PC-3 (cell line): ENCODE data around the gene COL6A6. TPM values are rescaled to one million over a fixed set of nuclear protein-coding genes. Genes with fewer than 3 reads are reported as not detected.
"Not testable (repeated sequence)": the region's sequence is repeated elsewhere in the genome, so short reads cannot be mapped to it uniquely, and the experiment has no call there.

Source experiments
- ATAC-seq: fragments of 200-7000 bp; cut with Tn5 transposase; 2 replicates; pipeline ENCODE4 v1.9.1; 2020; ENCODE audit warnings: mild to moderate bottlenecking, moderate library complexity
- BruUV-seq: library from RNA; stranded (reverse); fragments of 400-500 nt; replicated peaks from 2 replicates; lab custom pipeline; 2021; lab: Mats Ljungman, UMichigan
- CTCF ChIA-PET: fragments of 300-600 bp; sonication (Branson Sonifier 250); formaldehyde crosslinking; loops from one replicate; lab custom pipeline; 2022; ENCODE audit warnings: antibody characterized with exemption; lab: Charles Lee
- POLR2A ChIA-PET: fragments of 300-600 bp; sonication (Branson Sonifier 250); formaldehyde crosslinking; loops from one replicate; lab custom pipeline; 2022; ENCODE audit warnings: antibody characterized with exemption; ENCODE audit not compliant: unreplicated experiment; lab: Charles Lee
- DNase-seq: peaks from one replicate; pipeline ENCODE4 v3.0.0-alpha.2; 2015
- H2AFZ ChIP-seq: fragments of 300-600 bp; sonication (generic); 2 replicates; pipeline ENCODE4 v1.6.0; 2016; ENCODE audit warnings: antibody characterized with exemption, low read length
- H3F3A ChIP-seq: fragments of 300-600 bp; sonication (generic); one replicate; pipeline ENCODE4 v1.6.0; 2017; ENCODE audit warnings: antibody characterized with exemption, low read length, control low read depth, mild to moderate bottlenecking; ENCODE audit not compliant: unreplicated experiment
- H3K27ac ChIP-seq: fragments of 300-600 bp; sonication (generic); 2 replicates; pipeline ENCODE4 v1.5.1; 2016; ENCODE audit warnings: mild to moderate bottlenecking, low read length
- H3K27me3 ChIP-seq: fragments of 300-600 bp; sonication (generic); 2 replicates; pipeline ENCODE4 v1.6.1; 2016; ENCODE audit warnings: low read length, mixed read lengths
- H3K36me3 ChIP-seq: fragments of 300-600 bp; sonication (generic); 2 replicates; pipeline ENCODE4 v1.6.1; 2016; ENCODE audit warnings: low read depth, mixed run types, low read length, mixed read lengths
- H3K4me1 ChIP-seq: fragments of 300-600 bp; sonication (generic); 2 replicates; pipeline ENCODE4 v1.5.1; 2016; ENCODE audit warnings: low read length; ENCODE audit not compliant: insufficient read depth
- H3K4me2 ChIP-seq: fragments of 300-600 bp; sonication (generic); 2 replicates; pipeline ENCODE4 v1.6.0; 2016; ENCODE audit warnings: low read length
- H3K4me3 ChIP-seq: fragments of 300-600 bp; sonication (generic); 2 replicates; pipeline ENCODE4 v1.5.1; 2016; ENCODE audit warnings: mild to moderate bottlenecking, low read length, mixed read lengths
- H3K79me2 ChIP-seq: fragments of 300-600 bp; sonication (generic); 2 replicates; pipeline ENCODE4 v1.6.1; 2017; ENCODE audit warnings: low read length, mixed read lengths
- H3K9ac ChIP-seq: fragments of 300-600 bp; sonication (generic); 2 replicates; pipeline ENCODE4 v1.6.0; 2016; ENCODE audit warnings: mild to moderate bottlenecking, low read length
- H3K9me2 ChIP-seq: fragments of 300-600 bp; sonication (generic); replicated peaks from 2 replicates; pipeline ENCODE4 v1.6.1; 2016; ENCODE audit warnings: mixed run types, low read length, mixed read lengths
- H3K9me3 ChIP-seq: fragments of 300-600 bp; sonication (generic); 2 replicates; pipeline ENCODE4 v1.6.1; 2016; ENCODE audit warnings: low read length, mixed read lengths
- H4K20me1 ChIP-seq: fragments of 300-600 bp; sonication (generic); 2 replicates; pipeline ENCODE4 v1.6.1; 2016; ENCODE audit warnings: low read length, mixed read lengths
- CTCF ChIP-seq: fragments of 300-600 bp; sonication (generic); conservative IDR thresholded peaks from 2 replicates; pipeline ENCODE4 v1.5.1; 2017; ENCODE audit warnings: antibody characterized with exemption, low read depth, mild to moderate bottlenecking, low read length
- EZH2 ChIP-seq: fragments of 300-600 bp; sonication (generic); IDR thresholded peaks from one replicate; pipeline ENCODE4 v1.6.1; 2017; ENCODE audit warnings: antibody characterized with exemption, mild to moderate bottlenecking, low read length; ENCODE audit not compliant: unreplicated experiment
- EZH2phosphoT487 ChIP-seq: fragments of 300-600 bp; sonication (generic); IDR thresholded peaks from 2 replicates; pipeline ENCODE4 v1.6.1; 2018; ENCODE audit warnings: mild to moderate bottlenecking, antibody characterized with exemption, low read length, borderline replicate concordance
- intact Hi-C: fragments of 100-400 bp; cut with micrococcal nuclease; formaldehyde crosslinking; loops from 2 replicates; pipeline ENCODE4 v1.9.0; 2023
- total RNA-seq: library from RNA; depleted of rRNA; stranded (reverse); fragments of >200 nt; gene quantifications from 2 replicates; pipeline ENCODE4 v1.2.3, GENCODE V29; 2014

COL6A6 gene
- total RNA-seq, 1 experiment from 2014 or later = not detected

- no peaks in the 10 kb centered on the region for H3K4me1 ChIP-seq
- no peak overlapping the region for H3K4me3 ChIP-seq
- H3K79me2 ChIP-seq = no peaks in the 10 kb centered on the region
- no peak overlapping the region for H2AFZ ChIP-seq
- no peaks in the 10 kb centered on the region for H3F3A ChIP-seq
- H3K9me2 ChIP-seq = no peaks in the 10 kb centered on the region
- no peak overlapping the region for H3K4me2 ChIP-seq
- ATAC-seq (peak; percentile 69), DNase-seq (peak; percentile 54)
- H3K27ac ChIP-seq = no peak overlapping the region
- POLR2A ChIA-PET = no interaction called here
- CTCF ChIA-PET = interaction anchor here (0.6 to 1.0 kb wide), 2 partner anchors 19 to 58 kb away, joined by 3 to 4 read pairs; no protein-coding TSS in a partner anchor
- no peaks in the 10 kb centered on the region for H4K20me1 ChIP-seq
- no TSS peak for BruUV-seq
- H3K36me3 ChIP-seq = no peaks in the 10 kb centered on the region
- peak; percentile 74 for TF ChIP-seq CTCF
- no peak for TF ChIP-seq EZH2phosphoT487
- TF ChIP-seq EZH2 = no peak
- intact Hi-C loops = loop anchor here (1.0 kb wide), 1 partner anchor 263 kb away; no protein-coding TSS in a partner anchor
- peaks cover 12% of the 10 kb centered on the region for H3K27me3 ChIP-seq
- H3K9ac ChIP-seq = no peak overlapping the region
- H3K9me3 ChIP-seq = no peaks in the 10 kb centered on the region
These were observed 22.0 kb downstream of the COL6A6 start for GRCh38 chr3:130539005-130539404.

DNA sequence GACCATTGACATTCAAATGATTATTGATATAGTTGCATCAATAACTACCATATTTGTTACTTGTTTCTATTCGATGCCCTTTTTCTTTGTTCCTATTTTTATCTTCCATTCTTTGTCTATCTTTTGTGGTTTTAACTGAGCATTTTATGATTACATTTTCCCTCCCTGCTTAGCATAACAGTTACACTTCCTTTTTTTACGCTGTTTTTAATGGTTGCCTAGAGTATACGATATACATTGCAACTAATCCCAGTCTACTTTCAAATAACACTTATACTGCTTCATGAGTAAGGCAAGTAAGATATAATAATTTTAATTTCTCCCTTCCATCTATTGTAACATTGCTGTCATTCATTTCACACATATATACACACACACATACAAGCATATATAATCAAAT, 26.3 kb downstream of the COL6A6 start:
- BruUV-seq = no TSS peak
- ChIA-PET CTCF (no interaction called here), POLR2A (no interaction called here)
- Histone ChIP-seq H3K4me1 (no peaks in the 10 kb centered on the region), H3K9me3 (no peaks in the 10 kb centered on the region), H3K36me3 (no peaks in the 10 kb centered on the region), H4K20me1 (no peaks in the 10 kb centered on the region), H3F3A (no peaks in the 10 kb centered on the region), H3K27me3 (no peaks in the 10 kb centered on the region), H3K27ac (no peak overlapping the region), H3K9me2 (no peaks in the 10 kb centered on the region), H3K9ac (no peak overlapping the region), H2AFZ (no peak overlapping the region), H3K79me2 (no peaks in the 10 kb centered on the region), H3K4me2 (no peak overlapping the region), H3K4me3 (no peak overlapping the region)
- intact Hi-C loops = no loop called here
- DNase-seq = no peak
- TF ChIP-seq EZH2 (no peak), CTCF (no peak), EZH2phosphoT487 (no peak)
- no peak for ATAC-seq

DNA sequence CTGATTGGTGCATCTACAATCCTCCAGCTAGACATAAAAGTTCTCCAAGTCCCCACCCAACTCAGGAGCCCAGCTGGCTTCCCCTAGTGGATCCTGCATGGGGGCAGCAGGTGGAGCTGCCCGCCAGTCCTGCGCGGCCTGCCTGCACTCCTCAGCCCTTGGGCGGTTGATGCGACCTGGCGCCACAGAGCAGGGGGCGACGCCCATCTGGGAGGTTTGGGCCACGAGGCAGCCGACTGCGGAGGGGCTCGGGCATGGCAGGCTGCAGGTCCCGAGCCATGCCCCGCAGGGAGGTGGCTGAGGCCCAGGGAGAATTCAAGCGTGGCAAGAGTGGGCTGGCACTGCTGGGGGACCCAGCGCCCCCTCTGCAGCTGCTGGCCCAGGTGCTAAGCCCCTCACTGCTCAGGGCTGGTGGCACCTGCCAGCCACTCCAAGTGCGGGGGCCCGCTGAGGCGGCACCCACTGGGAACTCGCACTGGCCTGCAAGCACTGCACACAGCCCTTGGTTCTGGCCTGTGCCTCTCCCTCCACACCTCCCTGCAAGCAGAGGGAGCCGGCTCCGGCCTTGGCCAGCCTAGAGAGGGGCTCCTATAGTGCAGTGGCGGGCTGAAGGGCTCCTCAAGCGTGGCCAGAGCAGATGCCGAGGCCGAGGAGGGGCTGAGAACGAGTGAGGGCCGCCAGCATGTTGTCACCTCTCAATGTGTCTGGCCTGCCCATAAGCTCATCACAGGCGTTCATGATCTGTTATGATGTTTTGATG, 30.1 kb downstream of the COL6A6 start:
- Histone ChIP-seq H3K9me2 (no peaks in the 10 kb centered on the region), H3K79me2 (no peaks in the 10 kb centered on the region), H3K27ac (no peak overlapping the region), H3K36me3 (no peaks in the 10 kb centered on the region), H4K20me1 (no peaks in the 10 kb centered on the region), H3K4me1 (no peaks in the 10 kb centered on the region), H3K4me3 (no peak overlapping the region), H3K9ac (no peak overlapping the region), H3K9me3 (no peaks in the 10 kb centered on the region), H2AFZ (no peak overlapping the region), H3K27me3 (no peaks in the 10 kb centered on the region), H3F3A (no peaks in the 10 kb centered on the region), H3K4me2 (no peak overlapping the region)
- no peak for DNase-seq
- ChIA-PET CTCF (no interaction called here), POLR2A (no interaction called here)
- BruUV-seq = no TSS peak
- intact Hi-C loops = no loop called here
- ATAC-seq = no peak
- TF ChIP-seq EZH2 (no peak), CTCF (no peak), EZH2phosphoT487 (no peak)

DNA sequence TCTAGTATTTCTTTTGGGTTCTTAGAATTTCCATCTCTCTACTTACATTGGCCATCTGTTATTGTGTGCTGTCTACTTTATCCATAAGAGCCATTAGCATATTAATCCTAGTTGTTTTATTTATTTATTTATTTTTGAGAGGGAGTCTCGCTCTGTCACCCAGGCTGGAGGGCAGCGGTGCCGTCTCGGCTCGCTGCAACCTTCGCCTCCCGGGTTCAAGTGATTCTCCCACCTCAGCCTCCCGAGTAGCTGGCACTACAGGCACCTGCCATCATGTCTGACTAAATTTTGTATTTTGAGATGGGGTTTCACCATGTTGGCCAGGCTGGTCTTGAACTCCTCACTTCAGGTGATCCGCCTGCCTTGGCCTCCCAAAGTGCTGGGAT, 30.7 kb downstream of the COL6A6 start:
- CTCF ChIA-PET, BruUV-seq, H3K9me3 ChIP-seq, H3F3A ChIP-seq, H3K27me3 ChIP-seq, H3K9me2 ChIP-seq, H3K4me1 ChIP-seq, H3K4me3 ChIP-seq, H3K36me3 ChIP-seq, POLR2A ChIA-PET, H3K9ac ChIP-seq, H4K20me1 ChIP-seq, DNase-seq, H2AFZ ChIP-seq, H3K27ac ChIP-seq, H3K4me2 ChIP-seq, ATAC-seq, intact Hi-C loops, H3K79me2 ChIP-seq: not testable (repeated sequence)
